OCI-LY3 (cell line): ENCODE results near the gene SRP68.
"Not testable (repeated sequence)": the region's sequence is repeated elsewhere in the genome, so short reads cannot be mapped to it uniquely, and the experiment has no call there.

Experiments used
- H2AFZ ChIP-seq: fragments of 200-600, 300-600 bp; shearing (Covaris generic); 2 replicates; pipeline ENCODE4 v1.6.0; 2014; ENCODE audit warnings: antibody characterized with exemption, low read depth, low read length
- H3K27ac ChIP-seq: fragments of 200-600, 300-600 bp; sonication (generic); 2 replicates; pipeline ENCODE4 v1.5.1; 2014; ENCODE audit warnings: mild to moderate bottlenecking, low read length, moderate library complexity, mixed read lengths
- H3K27me3 ChIP-seq: fragments of 200-600, 300-600 bp; sonication (generic); 2 replicates; pipeline ENCODE4 v1.6.1; 2014; ENCODE audit warnings: low read depth, low read length, mixed read lengths
- H3K36me3 ChIP-seq: fragments of 200-600, 300-600 bp; sonication (generic); replicated peaks from 2 replicates; pipeline ENCODE3; 2014; ENCODE audit warnings: low read depth, low read length, mixed read lengths
- H3K4me1 ChIP-seq: fragments of 300-600, 200-600 bp; sonication (generic); 2 replicates; pipeline ENCODE4 v1.6.1; 2014; ENCODE audit warnings: low read length, mixed read lengths
- H3K4me2 ChIP-seq: fragments of 200-600, 300-600 bp; sonication (generic); 2 replicates; pipeline ENCODE4 v1.6.1; 2014; ENCODE audit warnings: low read length, mixed read lengths
- H3K4me3 ChIP-seq: fragments of 300-600, 200-600 bp; sonication (generic); 2 replicates; pipeline ENCODE4 v1.5.1; 2014; ENCODE audit warnings: antibody characterized with exemption, mild to moderate bottlenecking, low read length, moderate library complexity
- H3K79me2 ChIP-seq: fragments of 300-600, 200-600 bp; shearing (Covaris generic); 2 replicates; pipeline ENCODE4 v1.6.1; 2014; ENCODE audit warnings: mild to moderate bottlenecking, low read length, mixed read lengths
- H3K9ac ChIP-seq: fragments of 300-600, 200-600 bp; shearing (Covaris generic); 2 replicates; pipeline ENCODE4 v1.6.0; 2014; ENCODE audit warnings: mild to moderate bottlenecking, low read length, moderate library complexity
- H3K9me3 ChIP-seq: fragments of 200-600, 300-600 bp; shearing (Covaris generic); 2 replicates; pipeline ENCODE4 v1.6.1; 2014; ENCODE audit warnings: low read length, mixed read lengths; ENCODE audit not compliant: insufficient read depth
- H4K20me1 ChIP-seq: fragments of 200-600, 300-600 bp; sonication (generic); 2 replicates; pipeline ENCODE4 v1.6.1; 2016; ENCODE audit warnings: low read length, mixed read lengths; ENCODE audit not compliant: insufficient read depth
- EZH2phosphoT487 ChIP-seq: fragments of 200-600 bp; shearing (Covaris generic); IDR thresholded peaks from 2 replicates; pipeline ENCODE4 v1.6.1; 2018; ENCODE audit warnings: antibody characterized with exemption, mixed run types, low read depth
- TF ChIP-seq, protein P1 (sequence below): fragments of 200-600, 300-600 bp; sonication (generic); IDR thresholded peaks from 2 replicates; pipeline ENCODE4 v1.5.1; 2014; ENCODE audit warnings: antibody characterized with exemption, low read length, low read depth

SRP68 gene

DNA sequence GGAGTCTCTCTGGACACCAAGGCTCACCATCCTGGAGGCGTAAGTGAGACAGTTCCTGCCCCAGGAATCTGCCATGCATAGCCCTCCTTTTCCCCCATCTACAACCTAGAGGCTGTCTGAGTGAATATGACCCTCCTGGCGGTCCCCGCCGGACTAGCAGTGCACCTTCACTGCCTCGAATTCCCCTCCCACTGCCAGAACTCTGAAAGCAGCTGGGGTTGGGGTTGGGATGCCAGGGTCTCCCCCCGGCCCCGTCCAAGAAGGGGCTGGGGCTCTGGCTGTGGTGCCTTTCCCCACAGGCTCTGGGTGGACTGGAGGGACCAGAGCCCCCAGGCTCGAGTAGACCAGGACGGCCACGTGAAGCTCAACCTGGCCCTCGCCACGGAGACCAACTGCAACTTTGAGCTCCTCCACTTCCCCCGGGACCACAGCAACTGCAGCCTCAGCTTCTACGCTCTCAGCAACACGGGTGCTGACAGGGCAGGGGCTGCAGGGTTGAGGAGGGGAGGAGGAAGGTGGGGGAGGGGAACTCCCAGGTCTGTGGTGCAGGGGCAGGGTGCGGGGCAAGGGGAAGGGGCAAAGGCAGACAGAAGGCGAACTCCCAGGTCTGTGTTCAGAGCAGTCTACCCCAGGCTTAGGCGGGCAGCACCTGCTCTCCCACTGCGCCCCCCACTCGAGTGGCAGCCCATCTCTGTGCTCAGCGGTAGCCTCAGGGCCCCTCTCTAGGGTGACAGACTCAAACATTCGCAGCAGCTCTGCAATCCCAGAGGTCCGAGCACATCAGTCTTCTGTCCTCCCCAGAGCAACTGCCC, 7.8 kb upstream of the SRP68 start:
- Histone ChIP-seq H3K27me3 (peaks cover 11% of the 10 kb centered on the region), H4K20me1 (no peaks in the 10 kb centered on the region), H3K36me3 (peaks cover 8% of the 10 kb centered on the region), H3K4me3 (no peak overlapping the region), H3K4me1 (no peaks in the 10 kb centered on the region), H3K79me2 (no peaks in the 10 kb centered on the region), H3K4me2 (no peak overlapping the region), H3K9me3 (no peaks in the 10 kb centered on the region), H3K27ac (no peak overlapping the region), H2AFZ (no peak overlapping the region), H3K9ac (no peak overlapping the region)
- no peak for TF ChIP-seq EZH2phosphoT487
- TF ChIP-seq, protein P1, sequence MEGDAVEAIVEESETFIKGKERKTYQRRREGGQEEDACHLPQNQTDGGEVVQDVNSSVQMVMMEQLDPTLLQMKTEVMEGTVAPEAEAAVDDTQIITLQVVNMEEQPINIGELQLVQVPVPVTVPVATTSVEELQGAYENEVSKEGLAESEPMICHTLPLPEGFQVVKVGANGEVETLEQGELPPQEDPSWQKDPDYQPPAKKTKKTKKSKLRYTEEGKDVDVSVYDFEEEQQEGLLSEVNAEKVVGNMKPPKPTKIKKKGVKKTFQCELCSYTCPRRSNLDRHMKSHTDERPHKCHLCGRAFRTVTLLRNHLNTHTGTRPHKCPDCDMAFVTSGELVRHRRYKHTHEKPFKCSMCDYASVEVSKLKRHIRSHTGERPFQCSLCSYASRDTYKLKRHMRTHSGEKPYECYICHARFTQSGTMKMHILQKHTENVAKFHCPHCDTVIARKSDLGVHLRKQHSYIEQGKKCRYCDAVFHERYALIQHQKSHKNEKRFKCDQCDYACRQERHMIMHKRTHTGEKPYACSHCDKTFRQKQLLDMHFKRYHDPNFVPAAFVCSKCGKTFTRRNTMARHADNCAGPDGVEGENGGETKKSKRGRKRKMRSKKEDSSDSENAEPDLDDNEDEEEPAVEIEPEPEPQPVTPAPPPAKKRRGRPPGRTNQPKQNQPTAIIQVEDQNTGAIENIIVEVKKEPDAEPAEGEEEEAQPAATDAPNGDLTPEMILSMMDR: no peak

DNA sequence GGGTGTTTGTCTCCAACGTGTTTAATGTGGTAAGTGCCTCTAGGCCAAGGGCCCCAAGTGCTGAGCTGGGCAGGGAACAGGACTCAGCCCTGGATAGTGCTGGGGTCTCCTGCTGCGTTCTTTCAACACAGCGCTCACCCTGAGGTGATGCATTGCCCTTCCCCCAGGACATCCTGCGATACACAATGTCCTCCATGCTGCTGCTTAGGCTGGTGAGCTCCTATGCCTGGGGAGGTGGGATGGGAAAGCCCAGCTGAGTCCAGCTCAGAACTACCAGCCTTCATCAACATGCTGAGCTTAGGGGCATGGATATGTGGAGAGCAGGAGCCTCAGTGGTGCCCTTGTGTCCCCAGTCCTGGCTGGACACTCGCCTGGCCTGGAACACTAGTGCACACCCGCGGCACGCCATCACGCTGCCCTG, 7.2 kb upstream of the SRP68 start:
- Histone ChIP-seq H3K79me2 (no peaks in the 10 kb centered on the region), H3K36me3 (peaks cover 4% of the 10 kb centered on the region), H3K9ac (no peak overlapping the region), H3K4me1 (no peaks in the 10 kb centered on the region), H3K4me2 (no peak overlapping the region), H2AFZ (no peak overlapping the region), H3K27ac (no peak overlapping the region), H3K4me3 (no peak overlapping the region), H3K27me3 (peaks cover 11% of the 10 kb centered on the region), H4K20me1 (no peaks in the 10 kb centered on the region), H3K9me3 (no peaks in the 10 kb centered on the region)
- no peak for TF ChIP-seq EZH2phosphoT487
- TF ChIP-seq, protein P1: no peak

DNA sequence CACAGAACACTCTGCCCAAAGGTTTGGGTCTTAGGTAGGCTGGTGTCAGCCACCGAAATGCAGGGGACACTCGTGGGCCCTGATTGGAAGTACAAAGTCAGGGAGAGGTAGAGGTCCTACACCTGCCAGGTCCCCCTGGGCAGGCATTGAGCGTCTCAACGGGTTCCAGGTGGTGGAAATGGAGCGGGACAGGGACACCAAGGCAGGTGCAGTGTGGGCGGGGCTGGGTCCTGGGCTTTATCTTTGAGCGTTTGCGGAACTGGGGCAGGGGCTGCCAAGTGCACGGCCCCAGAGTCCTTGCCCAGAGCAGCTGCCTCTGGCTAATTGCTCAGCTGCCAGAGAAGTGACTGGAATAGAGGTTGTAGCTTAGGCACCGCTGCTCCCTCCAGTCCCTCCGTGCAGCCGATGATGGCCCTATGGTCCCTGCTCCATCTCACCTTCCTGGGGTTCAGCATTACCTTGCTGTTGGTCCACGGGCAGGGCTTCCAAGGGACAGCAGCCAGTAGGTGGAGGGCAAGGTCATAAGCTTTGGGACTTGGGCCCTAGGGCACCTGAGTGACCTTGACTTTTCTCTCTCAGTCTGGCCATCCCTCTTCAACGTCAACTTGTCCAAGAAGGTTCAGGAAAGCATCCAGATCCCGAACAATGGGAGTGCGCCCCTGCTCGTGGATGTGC, 6.7 kb upstream of the SRP68 start, which contains the start of gene ZACN:
TSS of gene ZACN (plus strand) at position 323 of the 675 bp plus-strand sequence. CDS start at position 406, 83 bp downstream.
- H3K27ac ChIP-seq: no peak within 1 kb of the TSS
- H3K4me1 ChIP-seq: no peaks in the 10 kb centered on the region
- peaks cover 4% of the 10 kb centered on the region for H3K36me3 ChIP-seq
- H3K79me2 ChIP-seq: no peaks in the 10 kb centered on the region
- peaks cover 11% of the 10 kb centered on the region for H3K27me3 ChIP-seq
- H4K20me1 ChIP-seq: no peaks in the 10 kb centered on the region
- H3K9me3 ChIP-seq: no peaks in the 10 kb centered on the region
- H3K4me3 ChIP-seq: no peak within 1 kb of the TSS
- TF ChIP-seq, protein P1: no peak
- no peak for TF ChIP-seq EZH2phosphoT487
- no peak within 1 kb of the TSS for H2AFZ ChIP-seq
- no peak within 1 kb of the TSS for H3K9ac ChIP-seq
- H3K4me2 ChIP-seq: no peak within 1 kb of the TSS

DNA sequence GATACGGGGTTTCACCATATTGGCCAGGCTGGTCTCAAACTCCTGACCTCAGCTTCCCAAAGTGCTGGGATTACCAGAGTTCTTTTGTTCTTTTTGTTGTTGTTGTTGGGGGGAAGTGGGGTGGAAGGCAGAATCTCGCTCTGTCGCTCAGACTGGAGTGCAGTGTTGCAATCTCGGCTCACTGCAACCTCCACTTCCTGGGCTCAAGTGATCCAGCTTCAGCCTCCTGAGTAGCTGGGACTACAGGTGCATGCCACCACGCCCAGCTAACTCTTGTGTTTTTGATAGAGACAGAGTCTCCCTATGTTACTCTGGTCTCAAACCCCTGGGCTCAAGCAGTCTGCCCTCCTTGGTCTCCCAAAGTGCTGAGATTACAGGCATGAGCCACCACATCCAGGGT, 6.1 kb upstream of the SRP68 start:
- H3K4me1 ChIP-seq, H3K9ac ChIP-seq, H3K4me3 ChIP-seq, H3K79me2 ChIP-seq, H3K4me2 ChIP-seq, H4K20me1 ChIP-seq, H2AFZ ChIP-seq, H3K36me3 ChIP-seq, H3K27ac ChIP-seq, H3K9me3 ChIP-seq: not testable (repeated sequence)
- peaks cover 11% of the 10 kb centered on the region for H3K27me3 ChIP-seq
